Stimulated activated CD4-positive, alpha-beta T cell treated with anti-CD3 and anti-CD28 coated beads, Interleukin-4, amount 100 ng/mL, for 24 hours (primary cell): Measurements from ENCODE around the gene CHI3L2.

ENCODE experiments used
- DNase-seq: peaks from one replicate; pipeline ENCODE4 v3.0.0-alpha.2; 2020

CHI3L2 gene

DNA sequence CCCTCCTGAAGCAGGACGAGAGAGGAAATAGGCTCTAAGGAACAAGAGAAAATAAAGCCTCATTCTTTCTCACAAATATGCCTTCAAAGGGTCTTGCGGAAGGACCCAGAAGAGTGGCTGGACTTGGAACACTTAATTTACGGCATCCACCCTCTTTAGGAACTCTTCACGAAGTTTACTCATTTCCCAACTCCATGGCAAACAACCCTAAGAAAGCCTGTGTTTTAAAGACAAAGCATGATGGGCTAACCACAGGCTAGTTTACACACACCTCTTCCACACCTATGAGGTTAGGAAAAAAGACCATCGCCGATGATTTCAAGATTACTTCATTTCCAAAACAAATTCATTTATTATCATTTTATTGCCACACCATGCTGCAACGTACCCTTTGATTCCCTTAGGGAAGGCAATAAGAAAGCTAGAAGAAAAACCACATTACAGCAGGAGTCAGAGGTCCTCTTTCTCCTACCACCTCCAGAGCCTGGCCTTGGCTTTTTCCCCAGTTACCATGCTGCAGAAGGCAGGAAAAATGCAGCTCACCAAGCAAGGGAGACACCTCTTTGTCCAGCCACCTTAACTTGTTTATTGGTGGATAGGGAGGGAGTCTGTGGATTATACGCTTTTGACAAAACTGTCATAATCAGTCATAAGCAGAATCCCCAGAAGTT, 29.6 kb downstream of the CHI3L2 start:
- no peak for DNase-seq

DNA sequence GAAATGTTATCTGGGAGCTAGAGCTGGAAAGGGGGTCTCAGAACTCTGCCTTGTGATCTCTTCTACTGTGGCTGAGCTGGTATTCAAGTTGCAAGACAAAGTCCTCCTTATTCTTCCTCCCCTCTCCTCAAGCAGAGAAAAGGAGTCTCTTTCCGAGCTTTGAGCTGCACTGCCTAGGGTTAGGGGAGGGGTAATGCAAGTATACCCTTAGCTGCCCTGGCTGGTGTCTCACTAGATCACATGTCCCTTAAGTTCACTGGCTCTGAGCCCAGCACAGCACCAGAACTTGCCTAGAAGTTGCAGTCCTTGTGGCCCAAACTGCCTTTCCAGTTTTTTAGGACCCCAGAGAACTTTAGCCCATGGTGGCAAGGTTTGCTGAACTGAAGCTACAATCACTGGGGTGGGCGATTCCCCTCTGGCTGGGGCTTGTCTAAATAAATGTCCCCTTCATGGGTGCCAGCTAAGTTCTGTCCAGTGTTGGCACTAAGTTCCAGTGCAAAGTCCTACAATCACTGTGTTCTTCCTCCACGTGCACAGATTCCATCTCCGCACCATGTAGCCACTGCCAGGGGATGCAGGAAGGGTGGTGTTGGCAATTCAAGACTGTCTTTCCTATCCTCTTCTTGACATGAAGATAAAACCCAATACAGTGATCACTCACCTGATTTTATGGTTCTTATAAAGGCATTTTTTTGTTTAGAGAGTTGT, 40.4 kb downstream of the CHI3L2 start:
- DNase-seq, result no peak

DNA sequence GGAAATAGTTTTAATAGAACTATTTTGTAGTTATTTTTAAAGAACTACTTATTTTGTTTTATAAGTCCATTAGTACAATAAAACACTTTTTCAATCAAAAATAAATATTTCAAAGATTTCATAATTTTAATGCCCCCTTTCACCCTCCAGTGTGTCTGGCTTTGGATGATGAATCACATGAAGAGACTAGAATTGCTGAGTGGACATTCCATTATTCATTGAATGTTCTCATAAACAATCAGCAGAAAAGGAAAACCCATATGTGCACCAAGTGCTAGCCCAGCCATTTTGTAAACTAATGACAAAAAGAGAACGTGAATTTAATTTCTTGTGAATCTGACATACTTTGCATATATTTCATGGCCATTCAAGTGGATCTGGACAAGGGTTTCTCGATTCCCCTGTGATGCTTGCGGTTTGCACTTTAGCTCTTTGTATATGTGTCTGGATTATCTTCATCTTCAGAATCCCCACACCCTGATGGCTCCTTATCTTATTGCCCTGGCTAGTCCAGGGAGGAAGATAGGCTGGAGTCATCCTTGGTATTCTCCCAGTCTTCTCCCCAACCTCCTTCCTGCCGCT, 42.4 kb downstream of the CHI3L2 start:
- no peak for DNase-seq

DNA sequence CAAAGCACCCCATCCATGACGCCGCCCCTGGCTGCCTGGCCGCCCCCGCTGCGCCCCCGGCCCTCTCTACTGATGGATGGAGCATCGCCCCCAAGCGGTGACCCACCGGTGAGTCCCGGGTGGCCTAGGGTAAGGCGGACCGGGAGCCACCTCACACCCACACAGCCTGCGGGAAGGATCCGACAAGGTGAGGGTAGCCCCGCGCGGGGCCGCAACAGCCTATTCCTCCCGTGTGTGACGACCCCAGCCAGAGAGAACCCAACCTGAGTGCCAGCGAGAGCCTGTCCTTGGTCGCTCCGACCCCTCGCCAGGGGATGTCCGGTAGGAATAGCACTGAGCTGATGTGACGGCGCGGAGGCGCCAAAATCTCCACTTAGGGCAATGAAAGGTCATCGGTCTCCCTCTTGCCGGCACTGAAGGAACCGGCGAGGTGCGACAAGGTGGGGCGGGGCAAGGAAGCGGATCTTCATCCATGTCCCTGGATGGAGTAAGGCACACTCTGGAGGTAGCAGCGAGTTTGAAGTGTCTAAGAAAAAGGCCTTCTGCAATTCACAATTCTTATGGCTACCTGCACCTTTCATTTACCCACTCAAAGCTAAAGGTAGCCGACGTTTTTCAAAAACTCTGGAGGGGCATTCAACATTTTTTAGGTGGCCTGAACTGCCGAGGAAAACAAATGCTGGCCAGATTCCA, 43.4 kb downstream of the CHI3L2 start:
- no peak for DNase-seq

DNA sequence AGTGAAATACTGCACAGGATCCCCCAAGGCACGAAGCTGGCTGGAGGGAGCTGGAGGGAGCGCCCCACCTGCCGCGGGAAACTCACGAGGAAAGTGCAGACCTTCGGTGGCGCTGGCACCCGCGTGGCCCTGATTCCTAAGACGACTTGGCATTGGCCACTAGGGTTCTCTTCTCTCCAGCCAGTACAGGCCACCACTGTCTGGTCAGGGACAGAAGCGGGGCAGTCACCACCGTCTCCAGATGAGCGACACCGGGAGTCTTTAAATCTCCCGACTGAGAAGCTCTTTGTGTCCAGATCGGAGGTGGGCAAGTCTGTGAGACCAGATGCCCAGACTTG, 43.9 kb downstream of the CHI3L2 start:
- no peak for DNase-seq

DNA sequence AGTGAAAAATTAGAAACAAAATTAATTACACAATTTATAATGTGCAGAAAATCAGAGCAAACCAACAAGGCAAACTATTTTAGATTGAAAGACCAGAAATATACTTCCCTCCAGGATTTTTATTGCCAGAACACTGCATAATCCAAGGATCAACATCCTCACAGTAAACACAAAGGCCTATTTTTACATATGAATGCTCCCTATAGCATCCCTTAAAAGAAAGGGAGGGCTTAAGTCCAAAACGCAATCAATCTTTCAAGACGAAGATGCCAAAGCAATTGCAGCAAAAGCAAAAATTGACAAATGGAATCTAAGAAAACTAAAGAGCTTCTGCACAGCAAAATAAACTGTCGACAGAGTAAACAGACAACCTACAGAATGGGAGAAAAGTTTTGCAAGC, 44.6 kb downstream of the CHI3L2 start:
- DNase-seq, result no peak

DNA sequence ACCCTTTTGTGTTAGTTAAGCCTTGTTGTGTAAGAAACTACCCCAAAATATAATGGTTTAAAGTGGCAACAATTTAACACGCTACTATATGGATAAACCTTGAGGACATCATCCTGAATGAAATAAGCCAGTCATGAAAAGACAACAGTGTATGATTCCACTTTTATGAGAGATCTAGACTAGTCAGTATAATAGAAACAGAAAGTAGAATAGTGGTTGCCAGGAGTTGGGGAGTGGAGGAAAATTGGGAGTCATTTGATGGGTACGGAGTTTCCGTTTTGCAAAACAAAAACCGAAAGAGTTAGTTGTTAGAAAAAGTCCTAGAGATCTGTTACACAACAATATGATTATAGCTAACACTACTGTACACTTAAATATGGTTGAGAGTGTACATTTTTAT, 47.1 kb downstream of the CHI3L2 start:
- peak; percentile 28 for DNase-seq

DNA sequence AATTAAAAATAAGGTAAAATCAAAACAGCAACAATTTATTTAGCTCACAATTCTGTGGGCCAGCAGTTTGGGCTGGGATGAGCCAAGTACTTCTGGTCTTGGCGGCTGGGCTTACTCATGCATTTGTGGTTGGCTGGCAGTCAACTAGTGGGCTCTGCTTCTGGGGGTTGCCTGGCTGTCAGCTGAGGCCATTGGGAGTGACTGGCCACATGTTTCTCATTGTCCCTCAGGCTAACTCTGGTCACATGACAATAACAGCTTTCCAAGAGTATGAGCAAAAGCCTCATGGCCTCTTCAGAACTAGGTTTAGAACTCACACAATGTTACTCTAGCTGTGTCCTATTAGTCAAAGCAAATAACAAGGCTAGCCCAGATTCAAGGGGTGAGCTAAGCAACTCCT, 47.6 kb downstream of the CHI3L2 start:
- DNase-seq, result peak; percentile 48

DNA sequence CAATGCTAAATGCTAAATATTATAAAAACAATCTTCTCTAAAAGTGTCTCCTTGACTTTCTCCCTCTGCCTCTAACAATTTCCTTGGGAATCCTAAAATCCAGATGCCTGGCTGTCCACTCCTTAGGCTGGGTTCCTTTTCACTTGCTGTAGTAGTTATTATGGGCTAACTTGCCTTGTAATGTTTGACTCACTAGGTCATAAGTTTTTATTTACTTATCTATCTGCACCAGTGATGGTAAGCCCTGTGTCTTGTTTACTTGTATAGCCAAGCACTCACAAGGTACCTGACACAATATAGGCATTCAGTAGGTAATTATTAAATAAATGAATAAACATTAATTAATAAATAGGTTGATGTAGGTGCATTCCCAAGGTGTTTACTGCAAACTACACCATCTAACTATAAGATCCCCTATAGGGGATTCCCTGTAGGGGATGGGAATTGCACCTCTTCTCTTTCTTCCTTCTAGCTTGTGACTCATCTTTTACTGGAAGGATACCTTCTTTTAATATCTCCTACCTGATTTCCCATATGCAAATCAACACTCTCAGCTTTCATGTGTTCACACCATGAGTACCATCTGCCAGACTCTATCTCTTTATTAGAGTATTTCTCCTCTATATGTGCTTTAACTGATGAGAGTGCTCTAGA, 48.4 kb downstream of the CHI3L2 start:
- DNase-seq, result no peak

DNA sequence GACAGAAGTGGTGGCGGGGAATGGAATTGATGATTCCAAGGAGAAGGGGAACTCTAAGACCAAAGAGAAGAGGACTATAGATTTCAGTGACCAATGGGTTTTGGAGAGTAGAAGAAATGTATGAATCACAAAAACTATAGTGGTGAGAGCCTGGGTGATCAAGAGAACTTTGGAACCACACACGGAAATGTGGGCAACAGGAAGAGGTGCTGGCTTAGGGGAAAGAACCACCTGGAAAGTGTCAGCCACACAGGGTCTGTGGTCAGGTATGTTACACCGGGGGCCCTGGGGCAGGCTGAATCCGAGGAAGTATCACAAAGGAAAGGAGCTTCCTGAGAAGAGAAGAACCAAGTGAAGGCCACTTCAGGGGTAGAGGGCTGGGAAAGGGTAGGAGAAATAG, 51.6 kb downstream of the CHI3L2 start:
- DNase-seq, result no peak

DNA sequence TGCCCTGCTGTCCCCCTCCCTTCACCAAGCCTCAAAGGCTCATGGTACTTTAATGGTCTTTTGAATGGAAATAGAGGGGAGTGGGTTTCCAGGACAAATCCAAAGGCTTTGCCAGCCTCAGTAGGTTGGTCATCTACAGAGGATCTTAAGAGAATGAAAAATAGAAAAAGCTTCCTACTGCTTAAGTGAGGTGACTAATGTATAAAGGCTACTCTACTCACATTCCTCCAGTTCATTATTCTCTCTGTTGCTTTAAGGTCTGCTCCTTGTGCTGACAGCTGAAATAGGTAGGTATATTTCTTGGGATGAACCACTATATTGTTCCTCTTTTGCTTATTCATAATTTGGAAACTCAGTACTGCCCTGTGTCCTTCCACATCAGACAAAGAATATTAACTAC, 52.8 kb downstream of the CHI3L2 start:
- no peak for DNase-seq

DNA sequence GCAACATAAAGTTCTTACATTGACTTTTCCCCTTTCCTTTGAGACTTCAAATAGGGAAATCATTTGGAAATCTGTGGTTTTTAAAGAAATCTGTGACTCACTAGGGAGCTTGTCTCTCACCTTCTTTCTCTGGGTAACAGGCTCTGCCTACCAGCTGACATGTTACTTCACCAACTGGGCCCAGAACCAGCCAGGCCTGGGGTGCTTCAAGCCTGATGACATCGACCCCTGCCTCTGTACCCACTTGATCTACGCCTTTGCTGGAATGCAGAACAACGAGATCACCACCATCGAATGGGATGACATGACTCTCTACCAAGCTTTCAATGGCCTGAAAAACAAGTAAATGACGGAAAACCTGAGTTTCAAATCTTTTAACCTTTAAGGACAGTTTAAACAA, 53.9 kb downstream of the CHI3L2 start:
- DNase-seq, result no peak

DNA sequence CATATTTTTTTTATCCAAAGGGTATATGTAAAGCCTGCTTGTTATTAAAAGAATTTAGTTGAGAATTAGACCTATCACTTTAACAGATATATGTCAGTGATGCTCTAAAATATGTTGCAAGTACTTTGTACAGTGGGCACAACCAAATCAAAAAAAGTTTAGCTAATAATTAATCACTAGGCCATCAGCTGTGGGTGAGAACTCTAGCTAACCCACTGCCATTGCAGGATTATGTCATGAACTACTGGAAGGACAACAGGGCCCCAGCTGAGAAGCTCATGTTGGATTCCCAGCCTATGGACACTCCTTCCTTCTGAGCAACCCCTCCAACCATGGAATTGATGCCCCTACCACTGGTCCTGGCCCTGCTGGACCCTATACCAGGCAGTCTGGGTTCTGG, 56.3 kb downstream of the CHI3L2 start:
- no peak for DNase-seq

DNA sequence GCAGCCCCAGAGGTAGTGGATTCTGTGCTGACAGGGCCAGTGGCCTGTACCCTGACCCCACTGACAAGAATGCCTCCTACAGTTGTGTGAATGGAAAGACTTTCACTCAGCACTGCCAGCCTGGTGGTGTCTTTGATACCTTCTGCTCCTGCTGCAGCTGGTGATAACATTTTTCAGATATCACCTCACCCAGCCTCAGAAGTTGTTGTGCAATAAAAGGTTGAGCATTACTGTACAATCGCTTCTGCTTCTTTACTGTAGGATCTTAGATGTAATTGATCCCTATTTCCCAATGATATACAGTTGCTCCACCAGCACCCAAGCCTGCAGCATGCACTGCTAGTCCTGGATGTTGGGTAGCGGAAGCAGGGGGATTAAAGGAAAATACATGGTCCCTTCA, 58.4 kb downstream of the CHI3L2 start:
- DNase-seq, result no peak

DNA sequence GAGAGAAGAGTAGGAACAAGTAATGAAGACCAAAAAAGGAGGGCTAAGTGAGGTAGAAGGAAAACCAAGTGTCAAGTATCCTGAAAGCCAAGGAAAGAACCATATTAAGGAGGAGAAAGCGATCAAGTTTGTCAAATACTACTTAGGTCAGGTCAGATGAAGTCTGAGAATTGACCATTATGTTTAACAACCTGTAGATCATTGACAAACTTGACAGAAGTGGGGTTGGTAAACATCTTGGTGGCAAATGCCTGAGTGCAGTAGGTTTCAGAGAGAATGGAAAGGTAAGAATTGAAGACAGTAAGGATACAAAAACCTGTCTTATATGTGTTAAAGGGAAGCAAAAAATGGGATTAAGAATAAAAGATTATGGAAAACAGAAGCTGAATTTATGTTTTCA, 59.4 kb downstream of the CHI3L2 start:
- DNase-seq, result no peak

DNA sequence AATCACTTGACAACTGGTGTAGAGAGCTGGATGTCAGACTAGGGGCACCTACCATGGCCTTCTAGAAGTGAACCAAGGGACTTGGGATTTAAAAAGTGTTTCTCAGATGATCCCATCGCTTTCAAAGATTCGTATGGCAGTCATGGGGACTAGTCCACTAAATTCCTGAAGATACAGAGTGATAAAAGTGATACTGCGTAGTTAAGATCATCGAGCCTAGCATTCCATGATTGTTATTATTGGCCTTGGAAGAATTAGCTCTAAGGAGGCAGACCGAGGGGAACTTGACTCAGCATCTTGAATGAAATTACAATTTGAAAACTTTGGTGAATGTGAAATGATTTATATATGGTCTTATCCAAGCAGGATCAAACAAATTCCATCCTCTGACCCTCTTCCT, 61.9 kb downstream of the CHI3L2 start:
- no peak for DNase-seq

DNA sequence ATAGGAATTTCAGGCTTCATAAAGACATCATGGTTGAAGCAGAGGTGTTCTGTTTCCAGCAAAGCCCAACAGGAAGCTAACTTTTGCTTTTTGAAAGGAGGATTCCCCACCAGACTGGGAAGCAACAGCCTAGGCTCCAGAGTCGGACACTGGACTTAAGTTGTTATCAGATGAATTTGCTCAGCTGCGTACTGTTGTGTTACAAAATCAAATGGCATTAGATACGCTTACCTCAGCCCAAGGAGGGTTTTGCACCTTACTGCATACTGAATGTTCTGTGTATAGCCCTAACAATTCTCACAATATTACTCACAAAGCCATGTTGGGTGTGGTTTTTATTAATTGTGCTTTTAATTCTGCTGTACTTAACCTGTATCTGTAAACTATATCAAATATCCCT, 62.6 kb downstream of the CHI3L2 start:
- no peak for DNase-seq

DNA sequence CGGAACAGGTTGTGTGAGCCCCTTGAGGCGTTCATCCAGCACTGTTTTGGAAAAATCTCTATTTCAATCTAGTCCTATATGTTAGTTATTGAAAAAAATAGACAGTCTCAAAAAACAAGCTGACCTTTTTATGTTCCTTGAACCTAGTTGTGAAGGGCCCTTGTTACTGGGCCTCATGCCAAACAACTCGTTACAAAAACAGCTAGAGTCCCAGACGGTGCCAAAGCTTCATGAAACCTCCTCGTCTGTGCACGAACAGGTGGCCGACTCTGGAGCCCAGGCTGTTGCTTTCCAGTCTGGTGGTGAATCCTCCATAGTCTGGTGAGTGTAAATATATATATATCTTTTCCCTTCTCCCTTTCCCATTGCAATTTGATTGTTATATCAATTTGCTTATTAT, 63.1 kb downstream of the CHI3L2 start, which contains the start of gene CHIA:
TSS of gene CHIA (plus strand) at position 222 of the 400 bp plus-strand sequence. CDS start 19,617 bp downstream, outside the sequence.
- no peak for DNase-seq
